K562 (cell line): ENCODE data around the gene MARS1. TPM values are rescaled to one million over a fixed set of nuclear protein-coding genes. Genes with fewer than 3 reads are reported as not detected.

Experiments
- ATAC-seq: fragments of 200-7000 bp; cut with Tn5 transposase; 3 replicates; pipeline ENCODE4 v1.9.1; 2020; ENCODE audit warnings: moderate library complexity
- Bru-seq: library from RNA; stranded (reverse); fragments of 400-500 nt; gene quantifications from one replicate; lab custom pipeline; 2021; lab: Mats Ljungman, UMichigan
- BruChase-seq, 2 experiments: library from RNA; stranded (reverse); fragments of 400-500 nt; gene quantifications; one replicate each; lab custom pipeline; 2021; lab: Mats Ljungman, UMichigan
- BruUV-seq: library from RNA; stranded (reverse); fragments of 400-500 nt; replicated peaks from 2 replicates; lab custom pipeline; 2021; lab: Mats Ljungman, UMichigan
- CTCF ChIA-PET: fragments of 300-600 bp; formaldehyde crosslinking; extraction: SDS; loops from one replicate; lab custom pipeline; 2021; ENCODE audit warnings: low intra/inter-chr PET ratio; lab: Yijun Ruan, JAX
- POLR2A ChIA-PET: fragments of 300-600, 350-650 bp; sonication (Branson Sonifier 250); formaldehyde crosslinking; extraction: SDS; loops from one replicate; lab custom pipeline; 2021; ENCODE audit warnings: antibody characterized with exemption, inconsistent platforms; lab: Yijun Ruan, JAX
- DNase-seq, 4 experiments: peaks; one replicate each; pipeline versions ENCODE4 v3.0.0 to v3.0.0-alpha.2; 2011 to 2018; ENCODE audit warnings: low spot score in 3 of 4, mixed read lengths in 3 of 4; ENCODE audit errors: extremely low read depth in 1 of 4
- FAIRE-seq: peaks from 2 replicates; lab custom pipeline; 2011; peaks lifted over from hg19 to GRCh38; lab: Jason Lieb, UNC
- H2AFZ ChIP-seq: 2 replicates; pipeline ENCODE4 v1.6.0; 2011; ENCODE audit warnings: low read depth, low read length, control low read depth, inconsistent platforms
- H3K27ac ChIP-seq: fragments of 200-600 bp; 3 replicates; pipeline ENCODE4 v1.8.0; 2011; ENCODE audit warnings: low read depth, mild to moderate bottlenecking, control low read depth, inconsistent platforms, low read length, moderate library complexity, mixed read lengths; ENCODE audit errors: extremely low read depth
- H3K27me3 ChIP-seq, 2 experiments: fragments of 300-600 bp in 1 of 2; 2 replicates in 1 of 2; 3 replicates in 1 of 2; pipeline versions ENCODE4 v1.6.0 to v1.8.0; 2011; ENCODE audit warnings: inconsistent platforms in 2 of 2, low read length in 2 of 2, mild to moderate bottlenecking in 1 of 2, mixed read lengths in 1 of 2, moderate library complexity in 1 of 2; ENCODE audit not compliant: control insufficient read depth in 2 of 2, insufficient read depth in 2 of 2
- H3K36me3 ChIP-seq: fragments of 300-600 bp; 3 replicates; pipeline ENCODE4 v1.8.0; 2011; ENCODE audit warnings: mild to moderate bottlenecking, low read length, inconsistent platforms; ENCODE audit not compliant: control insufficient read depth, insufficient read depth
- H3K4me1 ChIP-seq, 2 experiments: fragments of 200-600 bp in 1 of 2; replicated peaks in 1 of 2; 2 replicates in 1 of 2; 3 replicates in 1 of 2; pipeline versions ENCODE4 v1.5.1 to v1.8.0; 2011; ENCODE audit warnings: inconsistent platforms in 2 of 2, low read length in 2 of 2, mild to moderate bottlenecking in 1 of 2, mixed read lengths in 1 of 2, moderate library complexity in 1 of 2; ENCODE audit not compliant: control insufficient read depth in 2 of 2, insufficient read depth in 2 of 2
- H3K4me2 ChIP-seq: 2 replicates; pipeline ENCODE4 v1.6.1; 2011; ENCODE audit warnings: low read length, control low read depth, inconsistent platforms, mixed read lengths; ENCODE audit not compliant: insufficient read depth
- H3K4me3 ChIP-seq: fragments of 200-600 bp; sonication (generic), shearing (Covaris generic); 2 replicates; pipeline ENCODE4 v1.5.1; 2016; ENCODE audit warnings: control low read depth, inconsistent platforms
- H3K79me2 ChIP-seq: fragments of 200-600 bp; 3 replicates; pipeline ENCODE4 v1.8.0; 2011; ENCODE audit warnings: low read length, inconsistent platforms; ENCODE audit not compliant: control insufficient read depth, insufficient read depth
- H3K9ac ChIP-seq, 2 experiments: 2 replicates each; pipeline versions ENCODE4 v1.6.0 to v1.6.1; 2011; ENCODE audit warnings: low read depth in 2 of 2, low read length in 2 of 2, control low read depth in 1 of 2, inconsistent platforms in 1 of 2, mild to moderate bottlenecking in 1 of 2, mixed read lengths in 1 of 2; ENCODE audit not compliant: insufficient read depth in 1 of 2
- H3K9me1 ChIP-seq: one replicate; pipeline ENCODE4 v1.6.0; 2011; ENCODE audit warnings: inconsistent platforms, mild to moderate bottlenecking, low read length, moderate library complexity; ENCODE audit not compliant: control insufficient read depth, insufficient read depth
- H3K9me3 ChIP-seq: replicated peaks from 2 replicates; pipeline ENCODE4 v1.5.1; 2011; ENCODE audit warnings: low read depth, low read length, inconsistent platforms; ENCODE audit not compliant: control insufficient read depth, insufficient read depth
- H4K20me1 ChIP-seq: replicated peaks from 2 replicates; pipeline ENCODE4 v1.6.1; 2011; ENCODE audit warnings: low read length, inconsistent platforms, mixed read lengths; ENCODE audit not compliant: control insufficient read depth, insufficient read depth
- ADNP ChIP-seq: fragments of 200-800 bp; sonication (Bioruptor generic); IDR thresholded peaks from 2 replicates; pipeline ENCODE4 v1.6.1; 2016; ENCODE audit warnings: missing genetic modification characterization, missing compliant biosample characterization
- ARID2 ChIP-seq: fragments of 450-650 bp; IDR thresholded peaks from 2 replicates; pipeline ENCODE4 v1.6.1; 2017; ENCODE audit warnings: antibody characterized with exemption, mild to moderate bottlenecking
- DACH1 ChIP-seq: fragments of 450-650 bp; IDR thresholded peaks from 2 replicates; pipeline ENCODE4 v1.6.1; 2018; ENCODE audit not compliant: partially characterized antibody
- HDAC3 ChIP-seq: fragments of 450-650 bp; IDR thresholded peaks from 2 replicates; pipeline ENCODE4 v1.6.1; 2018; ENCODE audit warnings: borderline replicate concordance, mild to moderate bottlenecking, moderate library complexity; ENCODE audit not compliant: partially characterized antibody
- MITF ChIP-seq: IDR thresholded peaks from 2 replicates; pipeline ENCODE4 v1.6.1; 2014; ENCODE audit warnings: antibody characterized with exemption
- SP1 ChIP-seq: sonication (generic); formaldehyde crosslinking; IDR thresholded peaks from 2 replicates; pipeline ENCODE4 v1.8.1; 2022; ENCODE audit warnings: mild to moderate bottlenecking, missing genetic modification reagents
- STAT5A ChIP-seq: IDR thresholded peaks from 2 replicates; pipeline ENCODE4 v1.6.1; 2012; ENCODE audit warnings: low read length, inconsistent platforms, borderline replicate concordance
- SUPT5H ChIP-seq: fragments of 450-650 bp; IDR thresholded peaks from 2 replicates; pipeline ENCODE4 v1.6.1; 2016
- TAF15 ChIP-seq: fragments of 200-400 bp; formaldehyde crosslinking; IDR thresholded peaks from 2 replicates; pipeline ENCODE4 v1.6.1; 2017; ENCODE audit warnings: mild to moderate bottlenecking, low read depth, low read length, moderate library complexity
- ZBTB43 ChIP-seq: sonication (generic); formaldehyde crosslinking; IDR thresholded peaks from 2 replicates; pipeline ENCODE4 v1.8.0; 2023; ENCODE audit warnings: mild to moderate bottlenecking, missing genetic modification reagents
- WGBS: fragments of 100-300 bp; shearing (Covaris generic); methylation state at CpG from one replicate; pipeline ENCODE4 v1.1.6; 2016; ENCODE audit warnings: low coverage, mixed read lengths; ENCODE audit not compliant: insufficient coverage; ENCODE audit errors: missing lambda C conversion rate; 5-methylcytosine and 5-hydroxymethylcytosine counted together
- in situ Hi-C: fragments of 300-500 bp; cut with MboI; formaldehyde crosslinking; loops from 4 replicates; pipeline ENCODE4 v1.15.0; 2018; ENCODE audit warnings: inconsistent platforms, mixed read lengths
- intact Hi-C: fragments of 100-400 bp; cut with micrococcal nuclease; formaldehyde crosslinking; loops from 2 replicates; pipeline ENCODE4 v1.14.2; 2022
- long read RNA-seq, 3 experiments: library from polyadenylated mRNA in 2 of 3; library from RNA in 1 of 3; unstranded in 2 of 3; stranded (forward) in 1 of 3; transcript quantifications; one replicate each; pipeline ENCODE4 v2.0.0, GENCODE V29; 2019 to 2022
- polyA minus RNA-seq, 3 experiments: library from RNA; depleted of rRNA, polyadenylated mRNA; stranded (reverse); fragments of >200 nt; gene quantifications; 2 replicates each; pipeline ENCODE4 v1.2.3, GENCODE V29; 2011
- polyA plus RNA-seq, 8 experiments: library from polyadenylated mRNA; depleted of rRNA in 4 of 8; stranded (reverse) in 5 of 8; unstranded in 3 of 8; fragments of >200 nt; fragmentation: Nextera tagmentation in 2 of 8; fragmentation: Illumina TruSeq in 1 of 8; extraction: Ambion mirVana in 2 of 8; extraction: Trizol in 1 of 8; gene quantifications; 2 replicates each; pipeline versions ENCODE4 v1.2.1 to v1.2.3, GENCODE V29; 2011 to 2014; ENCODE audit warnings: inconsistent platforms in 1 of 8, missing spikeins in 1 of 8
- total RNA-seq, 7 experiments: library from RNA; depleted of rRNA in 6 of 7; stranded (reverse); fragments of >200 nt in 6 of 7; fragmentation: Illumina TruSeq in 2 of 7; extraction: Trizol in 2 of 7; gene quantifications; 2 replicates each; pipeline versions ENCODE4 v1.2.1 to v1.2.3, GENCODE V29; 2011 to 2021; ENCODE audit warnings: low replicate concordance in 1 of 7
- TF ChIP-seq, protein P1 (sequence below), 2 experiments: fragments of 450-650 bp; conservative IDR thresholded peaks; 2 replicates each; pipeline ENCODE4 v1.6.1; 2017; ENCODE audit warnings: mild to moderate bottlenecking in 2 of 2, moderate library complexity in 2 of 2

The MARS1 gene
- 823 and 1,075 TPM in 2 replicates for total RNA-seq (2011; cell fraction: chromatin; rRNA removed; ENCODE audit: low replicate concordance)
- total RNA-seq (2011; cell fraction: nucleolus; rRNA removed), result 517 and 536 TPM in 2 replicates
- total RNA-seq (2011; cell fraction: nucleoplasm; rRNA removed), result 605 and 612 TPM in 2 replicates
- 231 and 232 TPM in 2 replicates for total RNA-seq (2014; rRNA removed)
- 220 and 245 TPM in 2 replicates for total RNA-seq (2014; rRNA removed; fragmentation: Illumina TruSeq; extraction: Trizol)
- total RNA-seq (2015; rRNA removed; fragmentation: Illumina TruSeq; extraction: Trizol), result 158 and 169 TPM in 2 replicates
- 339 and 382 TPM in 2 replicates for total RNA-seq (2021)
- polyA plus RNA-seq (2011; rRNA removed), result 145 and 271 TPM in 2 replicates
- polyA plus RNA-seq (2011; cell fraction: cytosol; rRNA removed), result 137 and 183 TPM in 2 replicates
- polyA plus RNA-seq (2011; cell fraction: nucleus; rRNA removed), result 838 and 1,308 TPM in 2 replicates
- 210 and 555 TPM in 2 replicates for polyA plus RNA-seq (2012)
- polyA plus RNA-seq (2014; fragmentation: Illumina TruSeq; extraction: Trizol), result 298 and 362 TPM in 2 replicates
- polyA plus RNA-seq (2014; fragmentation: Nextera tagmentation; extraction: Ambion mirVana), result 100 to 1,000 TPM; 117 to 168 TPM
- 221 and 229 TPM in 2 replicates for polyA plus RNA-seq (2014; rRNA removed)
- polyA minus RNA-seq (2011; rRNA and poly(A)+ RNA removed), result 171 and 257 TPM in 2 replicates
- 105 and 116 TPM in 2 replicates for polyA minus RNA-seq (2011; cell fraction: cytosol; rRNA and poly(A)+ RNA removed)
- polyA minus RNA-seq (2011; cell fraction: nucleus; rRNA and poly(A)+ RNA removed), result 226 and 398 TPM in 2 replicates
- percentile 89 among the genes with signal in this experiment for Bru-seq, nascent RNA
- BruChase-seq, experiment 1, labeled RNA remaining after a 2-hour chase, result percentile 93 among the genes with signal in this experiment
- percentile 94 among the genes with signal in this experiment for BruChase-seq, experiment 2, labeled RNA remaining after a 6-hour chase
- long read RNA-seq, experiment 1, transcript MARS-201 (21 exons, 2,905 nt), result major isoform, 857 of 1,280 reads
- long read RNA-seq, experiment 1, partial matches to known transcripts, result 292 of 1,280 reads
- long read RNA-seq, experiment 1, other reads (novel, unspliced or antisense), result 130 of 1,280 reads
- long read RNA-seq, experiment 2, transcript MARS-201 (21 exons, 2,905 nt), result major isoform, 79 of 222 reads
- long read RNA-seq, experiment 2, partial matches to known transcripts, result 56 of 222 reads
- long read RNA-seq, experiment 2, other reads (novel, unspliced or antisense), result 87 of 222 reads
- long read RNA-seq, experiment 3, transcript MARS-201 (21 exons, 2,905 nt), result major isoform, 268 of 339 reads
- long read RNA-seq, experiment 3, partial matches to known transcripts, result 39 of 339 reads
- long read RNA-seq, experiment 3, other reads (novel, unspliced or antisense), result 32 of 339 reads

DNA sequence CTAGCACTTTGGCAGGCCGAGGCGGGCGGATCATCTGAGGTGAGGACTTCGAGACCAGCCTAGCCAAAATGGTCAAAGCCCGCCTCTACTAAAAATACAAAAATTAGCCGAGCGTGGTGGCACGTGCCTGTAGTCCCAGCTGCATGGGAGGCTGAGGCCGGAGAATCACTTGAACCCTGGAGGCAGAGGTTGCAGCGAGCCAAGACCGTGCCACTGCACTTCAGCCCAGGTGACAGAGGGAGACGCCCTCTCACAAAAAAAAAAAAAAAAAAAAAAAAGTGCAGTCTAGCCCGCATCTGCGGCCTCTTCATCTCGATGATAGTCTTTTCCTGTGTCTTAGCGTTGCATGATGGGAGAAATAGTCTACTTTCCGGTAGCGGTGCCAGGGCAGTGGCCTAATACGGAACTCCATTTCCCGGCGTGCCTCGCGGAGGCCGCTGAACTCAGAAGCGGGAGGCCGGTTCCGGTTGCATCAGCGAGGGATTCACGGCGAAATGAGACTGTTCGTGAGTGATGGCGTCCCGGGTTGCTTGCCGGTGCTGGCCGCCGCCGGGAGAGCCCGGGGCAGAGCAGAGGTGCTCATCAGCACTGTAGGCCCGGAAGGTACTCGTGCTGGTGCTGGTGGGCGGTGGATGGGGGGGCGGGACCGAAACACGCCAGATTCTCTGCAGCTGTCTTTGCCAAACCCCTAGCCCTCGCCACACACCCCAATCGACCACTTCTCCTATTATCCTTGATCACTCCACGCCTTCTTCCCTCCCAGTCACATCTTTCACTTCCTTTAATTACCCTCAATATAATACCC is at the start of gene MARS1:
Gene MARS1 (plus strand): TSS at position 472 of the 805 bp plus-strand sequence. CDS start 23 bp downstream, at position 495.
- peak within 1 kb of the TSS; percentile 88 for H2AFZ ChIP-seq
- H3K27ac ChIP-seq, result peak within 1 kb of the TSS; percentile 92
- peaks cover 42% of the 10 kb centered on the region for H3K36me3 ChIP-seq
- peak within 1 kb of the TSS; percentile 98 for H3K4me2 ChIP-seq
- 0 out of 2 replicates have a peak, but pooled peaks cover 2% of the 10 kb centered on the region for H4K20me1 ChIP-seq
- intact Hi-C loops (loop anchor here (2.0 to 5.0 kb wide), 2 partner anchors 29 to 35 kb away; partner anchors contain the start of genes DDIT3, GLI1 and MBD6), in situ Hi-C loops (no loop called here)
- peak; percentile 80 to 98 (median 86) for DNase-seq
- peaks cover 35% of the 10 kb centered on the region for H3K79me2 ChIP-seq
- BruUV-seq, result no TSS peak
- no peaks in the 10 kb centered on the region for H3K27me3 ChIP-seq
- H3K9me1 ChIP-seq, result peaks cover 3% of the 10 kb centered on the region
- peak within 1 kb of the TSS; percentile 99 for H3K9ac ChIP-seq
- ChIA-PET POLR2A (interaction anchor here (0.6 to 2.1 kb wide), 6 partner anchors 11 to 261 kb away, joined by 3 to 7 read pairs (median 3); no protein-coding TSS in a partner anchor), CTCF (no interaction called here)
- no peaks in the 10 kb centered on the region for H3K9me3 ChIP-seq
- H3K4me3 ChIP-seq, result peak within 1 kb of the TSS; percentile 83
- 7% methylated on average over 45 of the region's 47 CpGs for WGBS
- ATAC-seq, result peak; percentile 96
- H3K4me1 ChIP-seq, result peaks cover 7 to 15% of the 10 kb centered on the region in 2 experiments
- peak; percentile 88 for FAIRE-seq
- TF ChIP-seq ARID2 (no peak), ZBTB43 (CRISPR knock-in tag) (0 out of 2 replicates have a peak, but pooled peaks have one; percentile 48), STAT5A (peak; percentile 9; the same call in 1 of the 2 replicates), SUPT5H (peak; percentile 91), TAF15 (no peak), ADNP (tag) (0 out of 2 replicates have a peak, but pooled peaks have one; percentile 68), HDAC3 (no peak), SP1 (peak; percentile 52; the same call in 1 of the 2 replicates), DACH1 (no peak), MITF (peak; percentile 68; the same call in 1 of the 2 replicates)
- TF ChIP-seq, protein P1, sequence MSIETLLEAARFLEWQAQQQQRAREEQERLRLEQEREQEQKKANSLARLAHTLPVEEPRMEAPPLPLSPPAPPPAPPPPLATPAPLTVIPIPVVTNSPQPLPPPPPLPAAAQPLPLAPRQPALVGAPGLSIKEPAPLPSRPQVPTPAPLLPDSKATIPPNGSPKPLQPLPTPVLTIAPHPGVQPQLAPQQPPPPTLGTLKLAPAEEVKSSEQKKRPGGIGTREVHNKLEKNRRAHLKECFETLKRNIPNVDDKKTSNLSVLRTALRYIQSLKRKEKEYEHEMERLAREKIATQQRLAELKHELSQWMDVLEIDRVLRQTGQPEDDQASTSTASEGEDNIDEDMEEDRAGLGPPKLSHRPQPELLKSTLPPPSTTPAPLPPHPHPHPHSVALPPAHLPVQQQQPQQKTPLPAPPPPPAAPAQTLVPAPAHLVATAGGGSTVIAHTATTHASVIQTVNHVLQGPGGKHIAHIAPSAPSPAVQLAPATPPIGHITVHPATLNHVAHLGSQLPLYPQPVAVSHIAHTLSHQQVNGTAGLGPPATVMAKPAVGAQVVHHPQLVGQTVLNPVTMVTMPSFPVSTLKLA (conservative IDR thresholded peaks at IDR 0.05), result peak; percentile 70 to 92
